AG08396 (cell line): ENCODE results near the gene PDE7B.
A peak's percentile ranks its signal among the peaks of the same experiment; 100 is the strongest.
"Not testable (repeated sequence)": the region's sequence is repeated elsewhere in the genome, so short reads cannot be mapped to it uniquely, and the experiment has no call there.

ENCODE experiments used
- DNase-seq: peaks from one replicate; pipeline ENCODE4 v3.0.0; 2012; ENCODE audit warnings: low spot score, mixed read lengths

PDE7B gene

GRCh38 chr6:136189104-136189503, 337.6 kb downstream of the PDE7B start:
- DNase-seq, result no peak

DNA sequence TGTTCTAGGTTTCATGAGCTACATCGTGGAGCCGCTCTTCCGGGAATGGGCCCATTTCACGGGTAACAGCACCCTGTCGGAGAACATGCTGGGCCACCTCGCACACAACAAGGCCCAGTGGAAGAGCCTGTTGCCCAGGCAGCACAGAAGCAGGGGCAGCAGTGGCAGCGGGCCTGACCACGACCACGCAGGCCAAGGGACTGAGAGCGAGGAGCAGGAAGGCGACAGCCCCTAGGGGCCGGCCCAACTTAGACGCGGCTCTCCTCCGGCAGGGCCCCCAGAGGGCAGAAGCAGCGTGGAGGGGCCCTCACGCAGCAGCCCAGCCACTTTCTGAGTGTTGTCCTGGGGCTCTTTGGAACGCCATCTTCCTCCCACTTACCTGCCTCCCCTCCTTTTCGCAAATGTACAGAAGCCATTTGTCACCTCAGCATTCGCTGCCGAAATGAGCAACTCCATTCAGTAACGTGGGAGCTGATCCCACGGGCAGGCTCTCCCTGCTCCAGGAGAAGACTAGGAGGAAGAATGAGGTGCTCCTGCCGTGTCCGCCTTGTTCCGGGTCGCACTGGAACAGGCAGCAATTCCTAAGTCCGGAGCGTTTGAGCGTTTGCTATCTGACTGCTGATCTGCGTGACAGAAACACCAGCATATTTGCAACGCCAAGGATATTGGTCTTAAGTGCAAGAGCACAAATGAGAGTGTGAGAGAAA, 340.3 kb downstream of the PDE7B start:
- DNase-seq, result no peak

- no peak for DNase-seq
These were observed 341.4 kb downstream of the PDE7B start for GRCh38 chr6:136192902-136193301.

DNA sequence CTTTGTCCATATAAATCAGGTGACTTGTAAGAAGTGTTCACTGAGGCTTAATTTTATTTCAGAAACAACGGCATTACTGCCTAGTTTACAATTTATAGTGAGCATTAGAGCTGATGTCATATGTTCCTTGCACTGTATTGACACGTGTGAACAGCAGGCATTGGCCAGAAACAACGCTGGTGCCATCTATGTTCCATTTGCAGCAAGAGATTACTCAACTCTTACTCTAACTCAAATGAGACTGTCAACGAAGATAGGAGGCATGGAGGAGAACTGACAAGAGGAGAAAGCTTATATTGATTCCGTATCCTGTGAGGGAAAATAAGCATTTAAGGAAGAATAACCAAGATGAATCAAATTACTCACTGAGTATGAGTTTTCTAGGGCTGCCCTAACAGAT, 350.2 kb downstream of the PDE7B start:
- DNase-seq, result no peak

DNA sequence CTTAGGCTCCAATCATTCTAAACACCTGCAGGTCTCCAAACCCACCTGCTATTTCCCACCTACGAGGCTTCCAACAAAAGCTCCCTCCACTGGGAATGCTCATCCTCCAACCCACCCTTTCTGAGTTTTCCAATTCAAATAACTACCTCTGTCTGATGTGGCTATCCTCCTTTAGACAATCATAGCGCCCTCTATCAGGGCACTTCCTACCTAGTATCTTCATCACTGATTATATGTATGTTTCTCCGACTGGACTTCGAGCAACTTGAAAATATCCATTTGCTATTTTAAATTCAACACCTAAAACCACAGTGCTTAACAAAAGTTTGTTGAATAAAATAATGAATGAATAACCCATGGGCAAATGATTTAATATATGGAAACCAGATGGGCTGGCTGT, 357.3 kb downstream of the PDE7B start:
- no peak for DNase-seq

GRCh38 chr6:136209496-136209895, 358.0 kb downstream of the PDE7B start:
- DNase-seq, result no peak

DNA sequence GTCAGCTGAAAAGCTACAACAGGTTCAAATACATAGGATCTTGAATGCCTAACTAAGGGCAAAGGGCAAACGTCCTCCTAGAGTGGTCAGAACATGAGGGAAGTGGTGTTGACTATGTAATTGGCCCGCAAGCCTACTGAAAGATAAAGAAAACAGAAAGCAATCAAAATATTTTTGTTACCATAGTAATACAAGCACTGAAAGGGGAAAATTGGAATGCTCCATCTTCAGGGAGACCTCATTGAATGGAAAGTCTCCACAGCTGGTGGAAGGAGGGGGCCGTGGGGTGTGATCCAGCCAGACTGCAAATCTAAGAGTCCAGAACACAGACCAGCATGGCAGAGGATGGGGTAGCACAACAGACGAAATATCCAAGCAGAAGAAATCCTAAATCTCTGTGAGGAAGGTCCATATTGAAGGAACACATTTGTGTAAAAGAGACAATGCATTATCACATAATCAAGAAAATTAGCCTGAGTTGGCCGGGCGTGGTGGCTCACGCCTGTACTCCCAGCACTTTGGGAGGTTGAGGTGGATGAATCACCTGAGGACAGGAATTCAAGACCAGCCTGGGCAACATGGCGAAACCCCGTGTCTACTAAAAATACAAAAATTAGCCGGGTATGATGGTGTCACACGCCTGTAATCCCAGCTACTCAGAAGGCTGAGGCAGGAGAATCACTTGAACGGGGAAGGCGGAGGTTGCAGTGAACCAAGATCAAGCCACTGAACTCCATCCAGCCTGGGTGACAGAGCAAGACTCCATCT, 359.1 kb downstream of the PDE7B start:
- DNase-seq, result no peak

GRCh38 chr6:136212608-136213007, 361.1 kb downstream of the PDE7B start:
- DNase-seq, result no peak

GRCh38 chr6:136213012-136213539, 361.6 kb downstream of the PDE7B start:
- DNase-seq, result no peak

DNA sequence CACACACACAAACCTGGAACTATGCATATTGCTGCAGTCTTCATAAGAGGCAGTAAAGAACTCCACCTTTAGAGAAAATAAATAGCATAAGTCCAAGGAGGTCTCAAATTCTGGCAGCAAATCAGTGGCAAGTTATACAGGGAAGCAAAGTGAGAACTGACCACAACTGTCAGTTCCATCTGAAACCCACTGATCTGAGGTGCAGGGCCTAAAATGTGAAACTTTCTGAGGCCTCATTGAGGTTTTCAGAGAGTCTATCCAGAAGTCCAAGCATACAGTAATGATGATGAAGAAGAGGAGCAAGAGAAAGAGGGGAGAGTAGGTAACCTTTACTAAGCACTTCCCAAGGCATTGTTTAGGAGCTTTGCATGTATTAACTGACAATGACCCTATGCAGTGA, 362.4 kb downstream of the PDE7B start:
- DNase-seq, result no peak

DNA sequence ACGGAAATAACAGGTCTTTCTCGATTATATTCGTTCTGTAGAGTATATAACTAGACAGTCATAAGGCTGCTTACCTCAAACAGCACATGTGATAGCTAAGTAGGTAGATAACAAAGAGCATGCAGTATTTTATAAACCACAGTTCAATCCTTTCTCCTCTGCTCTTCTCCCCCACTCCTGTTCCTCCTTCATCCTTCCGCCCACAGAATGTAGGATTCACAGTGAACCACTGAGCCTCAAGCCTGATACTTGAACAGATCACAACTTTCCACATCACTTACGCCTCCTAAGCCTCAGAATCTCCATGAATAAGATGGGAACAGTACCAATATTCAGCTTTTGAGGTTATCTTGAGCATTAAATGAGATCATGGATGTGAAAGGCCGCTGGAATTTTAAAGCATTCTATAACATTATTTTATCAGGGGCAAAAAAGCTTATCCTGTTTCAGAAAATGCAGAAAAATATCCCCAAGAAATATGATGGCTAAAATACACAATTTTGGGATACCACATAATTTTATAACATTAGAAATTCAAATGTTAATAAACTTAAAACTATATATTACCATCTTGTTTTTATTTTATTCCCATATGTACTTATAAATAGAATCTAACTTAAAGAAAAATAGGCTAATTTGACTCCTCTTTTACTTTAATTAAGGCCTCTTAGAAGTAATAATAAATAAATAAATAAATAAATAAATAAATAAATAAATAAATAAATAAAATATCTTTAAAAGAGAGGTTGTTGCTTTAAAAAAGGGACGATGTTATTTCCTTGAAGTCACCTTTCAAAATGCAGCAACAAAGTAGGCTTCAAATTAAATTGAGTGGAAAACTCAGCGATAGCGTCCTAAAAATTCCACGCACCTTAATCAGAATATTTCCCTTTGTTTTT, 365.3 kb downstream of the PDE7B start:
- no peak for DNase-seq

DNA sequence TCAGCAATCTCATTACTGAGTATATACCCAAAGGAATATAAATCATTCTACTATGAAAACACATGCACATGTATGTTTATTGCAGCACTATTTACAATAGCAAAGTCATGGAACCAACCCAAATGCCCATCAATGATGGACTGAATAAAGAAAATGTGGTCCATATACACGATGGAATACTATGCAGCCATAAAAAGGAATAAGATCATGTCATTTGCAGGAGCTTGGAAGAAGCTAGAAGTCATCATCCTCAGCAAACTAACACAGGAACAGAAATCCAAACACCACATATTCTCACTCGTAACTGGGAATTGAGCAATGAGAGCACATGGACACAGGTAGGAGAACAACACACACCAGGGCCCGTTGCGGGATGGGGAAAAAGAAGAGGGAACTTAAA, 373.5 kb downstream of the PDE7B start:
- DNase-seq, result not testable (repeated sequence)

DNA sequence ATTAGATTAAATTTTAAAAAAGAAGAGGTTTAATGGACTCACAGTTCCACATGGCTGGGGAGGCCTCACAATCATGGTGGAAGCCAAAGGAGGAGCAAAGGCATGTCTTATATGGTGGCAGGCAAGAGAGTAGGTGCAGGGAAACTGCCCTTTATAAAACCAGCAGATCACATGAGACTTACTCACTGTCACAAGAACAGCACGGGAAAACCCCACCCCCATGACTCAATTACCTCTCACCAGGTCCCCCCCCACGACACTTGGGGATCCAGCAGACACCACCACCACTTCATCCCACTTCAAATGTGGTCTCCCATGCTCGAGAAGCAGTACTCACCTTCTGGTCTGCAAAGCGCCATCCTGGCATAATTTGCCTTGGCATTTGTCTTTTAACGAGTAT, 374.0 kb downstream of the PDE7B start:
- no peak for DNase-seq

DNA sequence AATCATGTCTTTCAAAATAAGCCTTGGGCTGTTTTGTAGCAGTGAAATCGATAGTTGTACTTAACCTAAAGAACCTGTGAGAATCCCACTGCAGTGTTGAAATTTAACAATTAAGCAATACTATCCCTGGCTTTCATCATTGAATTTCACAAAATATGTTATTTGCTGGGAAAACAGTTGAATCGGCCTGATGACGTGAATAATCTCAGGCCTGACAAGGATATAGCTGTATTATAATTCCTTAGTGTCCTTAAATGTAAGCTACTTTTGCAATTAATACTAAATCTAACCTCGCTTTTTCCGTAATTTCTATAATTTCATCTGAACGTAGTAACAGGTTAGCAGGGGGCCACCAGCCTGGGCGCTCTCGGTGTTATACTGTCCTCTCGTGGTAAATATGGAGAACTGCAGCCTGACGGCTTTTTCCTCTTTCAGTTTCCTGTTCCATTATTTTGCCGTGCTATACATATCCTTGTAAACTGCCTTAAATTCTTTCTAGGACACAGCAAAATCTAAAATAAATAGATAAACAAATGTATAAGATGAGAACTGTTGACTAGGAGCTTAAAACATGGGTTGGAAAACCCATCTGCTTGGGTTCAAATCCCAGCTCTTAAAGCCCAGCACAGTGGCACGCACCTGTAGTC, 374.6 kb downstream of the PDE7B start:
- DNase-seq, result peak; percentile 63

DNA sequence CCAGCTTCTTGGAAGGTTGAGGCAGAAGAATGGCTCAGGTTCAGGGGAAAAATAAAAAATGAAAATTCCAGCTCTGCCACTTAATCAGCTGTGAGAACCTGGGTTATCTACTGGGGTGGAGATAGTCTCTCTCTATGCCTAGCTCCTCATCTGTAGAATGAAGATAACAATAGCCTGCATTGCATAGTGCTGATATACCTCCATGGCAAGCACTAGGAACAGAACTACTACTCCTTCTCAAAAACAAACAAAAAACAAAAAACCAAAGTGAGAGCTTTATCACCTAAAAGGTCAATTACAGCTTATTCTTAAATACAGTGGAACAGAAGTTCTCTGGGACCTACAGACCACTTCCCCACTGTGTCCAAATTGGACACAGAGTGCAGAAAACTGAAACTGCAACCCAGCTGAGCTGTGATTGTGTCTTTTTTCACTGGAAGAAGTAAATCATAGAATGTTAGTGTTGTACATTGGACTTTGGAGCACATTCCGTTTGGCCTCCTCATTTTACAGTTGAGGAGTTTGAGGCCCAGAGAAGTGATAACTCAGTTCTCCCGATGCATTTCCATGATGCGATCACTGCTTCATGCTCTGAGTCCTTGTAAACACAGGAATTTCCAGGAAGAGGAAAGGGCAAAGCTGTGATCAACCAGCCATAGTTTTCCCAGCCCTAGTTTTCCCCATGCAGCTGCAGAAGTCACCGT, 375.3 kb downstream of the PDE7B start:
- DNase-seq, result no peak

DNA sequence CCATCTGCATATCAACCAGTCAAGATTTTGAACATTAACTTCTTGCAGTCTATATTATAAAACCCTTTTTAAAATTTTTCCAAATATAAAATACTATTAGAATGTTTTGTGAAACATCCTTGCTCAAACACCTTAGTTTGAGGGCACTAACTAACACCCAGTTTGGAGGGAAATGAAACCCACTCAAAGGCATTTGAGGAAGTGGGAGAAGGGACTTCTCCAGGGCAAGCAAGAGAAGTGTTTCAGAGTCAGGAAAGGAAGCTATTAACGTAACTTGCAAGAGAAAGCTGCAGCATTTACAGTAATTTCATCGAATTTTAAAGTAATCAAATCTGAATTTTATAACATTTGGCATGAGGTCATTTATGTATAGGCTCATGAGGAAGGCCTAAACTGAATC, 377.3 kb downstream of the PDE7B start:
- no peak for DNase-seq

GRCh38 chr6:136230219-136230853, 378.8 kb downstream of the PDE7B start:
- DNase-seq, result peak; percentile 21

DNA sequence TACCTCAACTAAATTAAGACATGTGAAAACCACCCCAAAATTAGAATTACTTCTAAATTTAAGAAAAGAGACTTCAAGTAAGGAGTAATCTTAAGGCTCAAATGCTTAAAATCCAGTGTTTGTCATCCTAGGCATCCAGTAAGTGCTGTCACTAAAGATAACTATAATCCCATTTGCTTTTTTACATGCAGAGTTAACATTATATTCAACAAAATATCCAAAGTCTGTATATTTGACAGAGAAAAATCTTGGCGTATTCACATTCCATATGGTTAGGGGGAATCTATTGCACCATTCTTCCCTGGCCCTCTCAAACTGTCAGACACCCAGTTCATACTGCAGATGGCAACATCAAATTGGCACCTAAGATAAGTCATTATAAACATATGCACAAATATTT, 381.2 kb downstream of the PDE7B start:
- no peak for DNase-seq

- no peak for DNase-seq
These were observed 383.7 kb downstream of the PDE7B start for GRCh38 chr6:136235233-136235564.

GRCh38 chr6:136236466-136237293, 385.2 kb downstream of the PDE7B start:
- no peak for DNase-seq
